ENCODE results near the gene C1QTNF9B. TPM values are rescaled to one million over a fixed set of nuclear protein-coding genes. Genes with fewer than 3 reads are reported as not detected.
A peak's percentile ranks its signal among the peaks of the same experiment; 100 is the strongest.

C1QTNF9B gene
- total RNA-seq, 1 donor from 2014 or later: not detected

GRCh38 chr13:23934520-23934919 lies 37.2 kb upstream of the C1QTNF9B start:
- Histone ChIP-seq H3K9me3 (no peaks in the 10 kb centered on the region), H3K4me3 (no peak overlapping the region), H3K27me3 (no peaks in the 10 kb centered on the region), H3K4me1 (no peaks in the 10 kb centered on the region), H3K27ac (no peak overlapping the region), H3K36me3 (no peaks in the 10 kb centered on the region)
- no peak for DNase-seq (ENCODE audit: extremely low spot score in 2 of 2)
- TF ChIP-seq POLR2A (IDR thresholded peaks at IDR 0.05) (no peak), POLR2AphosphoS5 (IDR thresholded peaks at IDR 0.05; ENCODE audit: insufficient read depth in 1 of 2, low read depth in 1 of 2) (no peak), CTCF (IDR thresholded peaks at IDR 0.05) (no peak)
- intact Hi-C loops (cut with DNase I): no loop called here

DNA sequence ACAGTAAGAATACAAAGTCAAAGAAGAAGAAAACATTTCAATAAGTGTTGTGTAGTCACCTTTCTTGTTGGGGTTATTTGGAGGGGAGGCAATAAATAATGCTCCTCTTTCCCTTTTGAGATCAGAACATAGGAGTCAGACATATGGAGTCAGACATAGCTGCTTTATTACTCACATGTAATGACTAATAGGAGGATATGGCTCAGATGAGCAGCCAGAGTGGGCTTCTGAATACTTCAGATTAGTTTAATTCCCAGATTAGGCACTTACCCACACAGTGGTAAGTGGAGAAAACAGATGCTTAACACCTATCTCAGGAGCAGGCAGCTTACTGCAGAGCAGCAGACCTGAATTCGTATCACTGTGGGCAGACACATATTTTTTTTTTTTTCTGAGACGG lies 31.7 kb upstream of the C1QTNF9B start:
- Histone ChIP-seq H3K36me3 (no peaks in the 10 kb centered on the region), H3K9me3 (no peaks in the 10 kb centered on the region), H3K27me3 (no peaks in the 10 kb centered on the region), H3K4me3 (no peak overlapping the region), H3K4me1 (no peaks in the 10 kb centered on the region), H3K27ac (no peak overlapping the region)
- no peak for DNase-seq (ENCODE audit: extremely low spot score in 2 of 2)
- intact Hi-C loops (cut with DNase I): no loop called here
- TF ChIP-seq CTCF (IDR thresholded peaks at IDR 0.05) (no peak), POLR2A (IDR thresholded peaks at IDR 0.05) (no peak), POLR2AphosphoS5 (IDR thresholded peaks at IDR 0.05; ENCODE audit: insufficient read depth in 1 of 2, low read depth in 1 of 2) (no peak)

DNA sequence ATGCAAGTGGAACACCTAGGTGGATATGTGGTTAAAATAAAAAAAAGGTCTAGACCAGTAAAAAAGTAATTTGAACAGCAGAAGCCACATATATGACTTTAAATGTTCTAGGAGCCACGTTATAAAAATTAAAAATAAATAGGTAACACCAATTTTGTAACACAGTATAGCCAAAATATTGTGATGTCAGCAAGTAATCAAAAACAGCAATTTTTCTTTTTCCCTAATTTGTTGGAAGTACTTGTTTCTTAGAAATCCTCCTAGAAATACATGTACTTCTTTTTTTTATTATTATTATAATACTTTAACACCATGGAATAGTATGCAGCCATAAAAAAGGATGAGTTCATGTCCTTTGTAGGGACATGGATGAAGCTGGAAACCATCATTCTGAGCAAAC lies 25.7 kb upstream of the C1QTNF9B start:
- Histone ChIP-seq H3K27ac (no peak overlapping the region), H3K4me3 (no peak overlapping the region), H3K27me3 (no peaks in the 10 kb centered on the region), H3K4me1 (no peaks in the 10 kb centered on the region), H3K9me3 (no peaks in the 10 kb centered on the region), H3K36me3 (no peaks in the 10 kb centered on the region)
- DNase-seq (ENCODE audit: extremely low spot score in 2 of 2): no peak
- no peak for TF ChIP-seq POLR2AphosphoS5 (IDR thresholded peaks at IDR 0.05; ENCODE audit: insufficient read depth in 1 of 2, low read depth in 1 of 2)
- TF ChIP-seq POLR2A (IDR thresholded peaks at IDR 0.05): no peak
- no peak for TF ChIP-seq CTCF (IDR thresholded peaks at IDR 0.05)
- intact Hi-C loops (cut with DNase I): no loop called here

GRCh38 chr13:23922005-23922932 lies 25.0 kb upstream of the C1QTNF9B start:
- no peak for TF ChIP-seq CTCF (IDR thresholded peaks at IDR 0.05)
- TF ChIP-seq POLR2A (IDR thresholded peaks at IDR 0.05): no peak
- no peak for TF ChIP-seq POLR2AphosphoS5 (IDR thresholded peaks at IDR 0.05; ENCODE audit: insufficient read depth in 1 of 2, low read depth in 1 of 2)
- Histone ChIP-seq H3K27me3 (no peaks in the 10 kb centered on the region), H3K4me3 (no peak overlapping the region), H3K4me1 (no peaks in the 10 kb centered on the region), H3K9me3 (no peaks in the 10 kb centered on the region), H3K36me3 (no peaks in the 10 kb centered on the region), H3K27ac (no peak overlapping the region)
- no peak for DNase-seq (ENCODE audit: extremely low spot score in 2 of 2)
- intact Hi-C loops (cut with DNase I): no loop called here

- no peaks in the 10 kb centered on the region for H3K27me3 ChIP-seq
- TF ChIP-seq POLR2A (IDR thresholded peaks at IDR 0.05) (no peak), POLR2AphosphoS5 (IDR thresholded peaks at IDR 0.05; ENCODE audit: insufficient read depth in 1 of 2, low read depth in 1 of 2) (no peak), CTCF (IDR thresholded peaks at IDR 0.05) (peak; percentile 41 to 51 (median 48))
- H3K4me3 ChIP-seq: no peak overlapping the region
- H3K27ac ChIP-seq: no peak overlapping the region
- H3K4me1 ChIP-seq: no peaks in the 10 kb centered on the region
- intact Hi-C loops (cut with DNase I): no loop called here
- DNase-seq (ENCODE audit: extremely low spot score in 2 of 2): no peak
- no peaks in the 10 kb centered on the region for H3K9me3 ChIP-seq
- no peaks in the 10 kb centered on the region for H3K36me3 ChIP-seq
These were observed 24.2 kb upstream of the C1QTNF9B start for GRCh38 chr13:23921451-23921888.

Data from vagina (tissue), 2 donors.